Glomerular endothelial cell (primary cell): Measurements from ENCODE around the gene ALPK1. TPM values are rescaled to one million over a fixed set of nuclear protein-coding genes. Genes with fewer than 3 reads are reported as not detected.

ENCODE experiments used
- DNase-seq: peaks from one replicate; pipeline ENCODE4 v3.0.0-alpha.2; 2011; ENCODE audit warnings: low read depth, low spot score; ENCODE audit errors: extremely low read depth
- total RNA-seq: library from RNA; depleted of rRNA; stranded (reverse); fragments of >200 nt; gene quantifications from 2 replicates; pipeline ENCODE4 v1.2.3, GENCODE V29; 2015

ALPK1 gene
- total RNA-seq, 1 donor from 2014 or later: 9.9 TPM

- DNase-seq: no peak
Measured at GRCh38 chr4:112325530-112325929, 28.4 kb downstream of the ALPK1 start.

- peak; percentile 42 for DNase-seq
Measured at GRCh38 chr4:112327965-112328733, 31.0 kb downstream of the ALPK1 start.

DNA sequence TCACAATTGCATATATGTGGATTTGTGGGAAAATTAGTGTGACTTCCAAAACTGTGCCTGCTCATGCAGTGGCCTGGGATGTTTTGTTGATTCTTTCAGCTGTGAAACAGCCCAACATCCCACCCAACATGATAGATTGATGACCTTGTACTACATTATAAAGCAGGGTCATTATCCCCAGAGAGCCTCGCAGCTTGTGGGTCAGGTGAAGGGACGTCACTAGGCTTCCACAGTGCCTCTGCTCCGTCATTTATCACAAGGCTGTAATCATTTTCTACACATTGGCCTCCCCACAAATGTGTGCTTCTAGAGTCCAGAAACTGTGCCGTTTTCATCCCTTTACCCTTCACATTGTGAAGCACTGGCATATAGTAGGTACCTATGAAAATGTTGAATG, 31.6 kb downstream of the ALPK1 start:
- DNase-seq: no peak

GRCh38 chr4:112329672-112330375, 32.7 kb downstream of the ALPK1 start:
- no peak for DNase-seq

- DNase-seq: no peak
Measured at GRCh38 chr4:112330921-112331320, 33.8 kb downstream of the ALPK1 start.

DNA sequence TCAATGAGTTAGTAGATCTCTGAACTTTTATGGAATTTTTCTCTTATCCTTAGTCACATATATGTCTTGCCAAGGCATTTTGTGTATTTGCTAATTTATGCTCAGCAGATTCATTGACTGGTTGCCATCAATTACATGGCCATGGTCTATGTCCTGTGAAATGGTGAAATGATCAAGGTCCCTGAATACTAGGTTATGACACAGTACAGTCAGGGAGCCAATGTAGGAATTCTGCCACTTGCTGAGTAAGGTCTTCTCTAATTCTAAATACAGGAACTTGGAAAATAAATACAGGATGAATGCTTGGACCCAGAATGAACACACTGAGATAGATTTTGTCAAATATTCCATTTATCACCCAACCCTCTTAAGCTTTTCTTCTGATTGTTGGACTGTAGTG, 35.2 kb downstream of the ALPK1 start:
- no peak for DNase-seq

GRCh38 chr4:112340023-112340422, 42.9 kb downstream of the ALPK1 start:
- no peak for DNase-seq

- no peak for DNase-seq
Measured at GRCh38 chr4:112341033-112341432, 43.9 kb downstream of the ALPK1 start.

GRCh38 chr4:112343330-112344080, 46.3 kb downstream of the ALPK1 start:
- DNase-seq: no peak

GRCh38 chr4:112348488-112349158, 51.5 kb downstream of the ALPK1 start:
- DNase-seq: no peak

DNA sequence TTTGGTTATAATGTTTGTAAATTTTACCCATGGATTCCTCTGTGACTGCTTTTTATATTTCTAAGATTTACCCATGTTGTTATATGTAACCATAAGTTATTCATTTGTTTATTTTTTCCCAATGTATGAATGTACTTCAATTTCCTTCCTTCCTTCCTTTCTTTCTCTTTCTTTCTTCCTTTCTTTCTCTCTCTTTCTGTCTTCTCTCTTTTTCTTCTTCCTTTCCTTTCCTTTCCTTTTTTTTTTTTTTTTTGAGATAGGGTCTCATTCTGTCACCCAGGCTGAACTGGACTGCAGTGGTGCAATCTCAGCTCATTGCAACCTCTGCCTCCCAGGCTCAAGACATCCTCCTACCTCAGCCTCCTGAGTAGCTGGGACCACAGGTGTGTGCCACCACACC, 55.6 kb downstream of the ALPK1 start:
- no peak for DNase-seq

- DNase-seq: no peak
Measured at GRCh38 chr4:112355662-112356061, 58.5 kb downstream of the ALPK1 start.

GRCh38 chr4:112357453-112357852, 60.3 kb downstream of the ALPK1 start:
- no peak for DNase-seq

GRCh38 chr4:112357897-112358296, 60.7 kb downstream of the ALPK1 start:
- no peak for DNase-seq

- DNase-seq: no peak
Measured at GRCh38 chr4:112358415-112358814, 61.2 kb downstream of the ALPK1 start.

DNA sequence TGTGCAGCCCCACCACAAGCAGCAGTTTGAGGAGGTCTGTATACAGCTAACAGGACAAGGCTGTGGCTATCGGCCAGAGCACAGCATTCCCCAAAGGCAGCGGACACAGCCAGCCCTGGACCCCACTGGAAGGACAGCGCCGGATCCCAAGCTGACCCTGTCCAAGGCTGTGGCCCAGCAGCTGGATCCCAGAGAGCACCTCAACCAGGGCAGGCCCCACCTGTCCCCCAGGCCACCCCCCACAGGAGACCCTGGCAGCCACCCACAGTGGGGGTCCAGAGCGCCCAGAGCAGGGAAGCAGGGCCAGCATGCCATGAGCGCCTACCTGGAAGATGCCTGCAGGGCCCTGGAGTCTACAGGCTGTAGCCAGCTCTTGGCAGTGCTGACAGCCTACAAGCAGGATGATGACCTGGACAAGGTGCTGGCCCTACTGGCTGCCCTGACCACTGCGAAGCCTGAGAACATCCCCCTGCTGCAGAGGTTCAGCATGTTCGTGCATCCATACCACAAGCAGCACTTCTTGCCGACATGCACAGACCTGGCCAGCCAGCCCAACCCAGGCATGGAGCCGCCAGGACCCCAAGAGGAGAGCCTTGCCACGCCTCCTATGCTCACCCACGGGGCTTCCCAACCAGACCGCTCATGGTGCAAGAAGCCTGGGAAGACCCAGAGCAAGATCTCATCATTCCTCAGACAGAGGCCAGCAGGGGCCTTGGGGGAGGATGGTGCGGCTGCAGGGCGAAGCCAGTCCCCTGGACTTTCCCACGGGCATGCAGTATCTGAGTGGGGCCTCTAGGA, 62.0 kb downstream of the ALPK1 start:
- no peak for DNase-seq

DNA sequence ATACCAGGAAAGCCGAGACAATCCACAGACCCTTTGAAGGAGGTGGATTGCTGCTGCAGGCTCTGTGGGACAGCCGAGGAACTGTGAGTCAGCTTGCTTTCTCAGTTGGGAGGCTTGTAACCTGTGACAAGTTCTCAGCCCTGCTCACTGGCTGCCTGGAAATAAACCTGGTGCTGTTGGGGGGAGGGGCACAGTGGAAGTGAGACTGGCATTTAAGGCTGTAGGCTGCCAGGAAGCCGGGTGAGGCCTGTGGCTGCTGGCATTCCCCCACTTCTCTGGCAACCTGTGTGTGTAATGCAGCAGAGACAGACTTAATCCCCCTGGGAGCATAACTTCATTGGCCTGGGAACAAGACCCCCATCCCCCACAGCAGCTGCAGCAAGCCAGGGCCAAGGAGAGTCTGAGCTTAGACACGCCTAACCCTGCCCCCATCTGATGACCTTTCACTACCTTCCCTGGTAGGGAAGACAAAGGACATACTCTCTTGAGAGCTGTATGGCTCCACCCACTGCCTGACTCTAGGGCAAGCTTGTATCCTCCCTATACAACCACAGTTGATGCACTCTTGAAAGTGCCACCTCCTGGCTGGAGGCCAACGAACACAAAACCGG, 64.1 kb downstream of the ALPK1 start:
- DNase-seq: no peak

DNA sequence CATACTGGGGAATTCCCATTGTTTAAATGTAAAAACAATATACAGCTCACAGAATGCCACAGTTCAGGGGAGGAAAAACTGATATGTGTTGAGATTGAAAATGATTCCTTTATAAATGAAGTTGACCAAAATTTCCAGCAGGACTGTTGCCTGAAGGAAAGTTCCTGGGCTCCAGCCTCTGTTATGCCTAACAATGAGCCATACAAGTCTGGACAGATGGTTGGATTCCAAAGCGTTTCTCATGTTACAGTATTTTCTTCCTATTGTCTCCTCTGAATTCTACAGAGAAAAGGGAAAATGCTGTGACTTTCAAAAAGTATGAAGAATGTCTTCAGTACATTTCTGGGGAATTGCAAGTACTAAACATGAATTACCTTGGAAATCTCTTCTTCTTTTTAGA, 73.3 kb downstream of the ALPK1 start:
- no peak for DNase-seq

DNA sequence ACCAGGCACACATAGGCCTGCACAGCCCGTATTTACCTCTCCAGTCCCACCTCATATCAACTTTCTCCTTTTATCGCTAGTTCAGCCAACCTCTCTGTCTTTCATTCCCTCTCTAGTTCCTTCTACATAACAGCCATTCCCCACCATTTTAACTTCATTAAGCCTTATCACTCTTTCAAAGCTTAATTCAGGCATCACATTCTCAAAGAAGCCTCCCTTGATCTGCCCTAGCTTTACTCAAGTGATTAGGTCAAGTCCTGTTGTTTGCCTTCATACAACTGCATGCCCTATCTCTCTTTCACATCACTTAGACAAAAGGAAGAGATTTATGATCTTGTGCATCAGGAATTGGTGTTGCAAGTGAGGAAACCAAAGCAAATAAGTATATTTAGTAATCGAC, 74.2 kb downstream of the ALPK1 start:
- DNase-seq: no peak

GRCh38 chr4:112374850-112375249, 77.7 kb downstream of the ALPK1 start:
- DNase-seq: no peak
